H1 (cell line): ENCODE data around the gene CDC25C. TPM values are rescaled to one million over a fixed set of nuclear protein-coding genes. Genes with fewer than 3 reads are reported as not detected.

Experiments used
- CTCF ChIA-PET: fragments of 300-600 bp; sonication (Branson Sonifier 250); formaldehyde crosslinking; loops from one replicate; lab custom pipeline; 2021; ENCODE audit not compliant: partially characterized antibody; lab: Charles Lee
- POLR2A ChIA-PET: fragments of 300-600 bp; sonication (Branson Sonifier 250); formaldehyde crosslinking; loops from one replicate; lab custom pipeline; 2021; ENCODE audit warnings: inconsistent platforms; ENCODE audit not compliant: partially characterized antibody; lab: Charles Lee
- DNase-seq, 2 experiments: peaks; one replicate each; pipeline versions ENCODE4 v3.0.0 to v3.0.0-alpha.2; 2010 to 2022; ENCODE audit warnings: low spot score in 2 of 2, low read depth in 1 of 2, mixed read lengths in 1 of 2
- FAIRE-seq: peaks from 2 replicates; lab custom pipeline; 2011; peaks lifted over from hg19 to GRCh38; lab: Jason Lieb, UNC
- H2AFZ ChIP-seq: 2 replicates; pipeline ENCODE4 v1.8.1; 2012; ENCODE audit warnings: low read length, inconsistent platforms
- H2AK5ac ChIP-seq: 2 replicates; pipeline ENCODE4 v1.6.1; 2013; ENCODE audit warnings: low read depth, low read length
- H2BK120ac ChIP-seq: replicated peaks from 2 replicates; pipeline ENCODE3; 2013; ENCODE audit warnings: low read depth, low read length, inconsistent platforms
- H2BK12ac ChIP-seq: 2 replicates; pipeline ENCODE4 v1.6.1; 2013; ENCODE audit warnings: low read depth, low read length
- H2BK15ac ChIP-seq: 2 replicates; pipeline ENCODE4 v1.6.1; 2013; ENCODE audit warnings: low read length
- H2BK20ac ChIP-seq: 2 replicates; pipeline ENCODE4 v1.6.1; 2013; ENCODE audit warnings: low read length
- H2BK5ac ChIP-seq: 2 replicates; pipeline ENCODE4 v1.6.1; 2013; ENCODE audit warnings: low read depth, low read length
- H3K14ac ChIP-seq: 2 replicates; pipeline ENCODE4 v1.6.1; 2013; ENCODE audit warnings: inconsistent platforms; ENCODE audit not compliant: insufficient read length
- H3K18ac ChIP-seq: 2 replicates; pipeline ENCODE4 v1.6.1; 2013; ENCODE audit warnings: low read length; ENCODE audit errors: extremely low read depth
- H3K23ac ChIP-seq: 2 replicates; pipeline ENCODE4 v1.6.1; 2013; ENCODE audit warnings: inconsistent platforms; ENCODE audit not compliant: insufficient read length
- H3K23me2 ChIP-seq: 2 replicates; pipeline ENCODE4 v1.6.1; 2013; ENCODE audit warnings: low read depth, low read length
- H3K27ac ChIP-seq: 2 replicates; pipeline ENCODE4 v1.6.1; 2011; ENCODE audit warnings: low read depth, low read length, inconsistent platforms
- H3K27me3 ChIP-seq, 4 experiments: replicated peaks in 1 of 4; 1 replicate in 1 of 4; 2 replicates in 3 of 4; pipeline versions ENCODE4 v1.6.1 to v1.8.1; 2011 to 2013; ENCODE audit warnings: low read length in 3 of 4, mild to moderate bottlenecking in 3 of 4, inconsistent platforms in 2 of 4, mixed read lengths in 2 of 4, moderate library complexity in 1 of 4; ENCODE audit not compliant: control insufficient read depth in 3 of 4, insufficient read depth in 3 of 4; ENCODE audit errors: extremely low read depth in 1 of 4
- H3K36me3 ChIP-seq, 4 experiments: 2 replicates each; pipeline versions ENCODE4 v1.6.1 to v1.8.1; 2011 to 2013; ENCODE audit warnings: mild to moderate bottlenecking in 4 of 4, low read length in 3 of 4, moderate library complexity in 2 of 4, control low read depth in 1 of 4, inconsistent platforms in 1 of 4; ENCODE audit not compliant: insufficient read depth in 4 of 4, control insufficient read depth in 2 of 4
- H3K4ac ChIP-seq: replicated peaks from 2 replicates; pipeline ENCODE3; 2013; ENCODE audit warnings: low read length, low read depth, mixed read lengths, inconsistent platforms; ENCODE audit not compliant: insufficient read length
- H3K4me1 ChIP-seq, 4 experiments: replicated peaks in 1 of 4; 1 replicate in 1 of 4; 2 replicates in 3 of 4; pipeline versions ENCODE4 v1.6.1 to v1.8.1; 2011 to 2013; ENCODE audit warnings: low read length in 3 of 4, inconsistent platforms in 2 of 4, mixed read lengths in 1 of 4; ENCODE audit not compliant: insufficient read depth in 4 of 4, control insufficient read depth in 3 of 4
- H3K4me2 ChIP-seq, 2 experiments: 2 replicates each; pipeline versions ENCODE4 v1.6.1 to v1.8.1; 2011 to 2013; ENCODE audit warnings: low read depth in 2 of 2, low read length in 2 of 2, control low read depth in 1 of 2, inconsistent platforms in 1 of 2, mild to moderate bottlenecking in 1 of 2; ENCODE audit not compliant: insufficient read depth in 1 of 2
- H3K4me3 ChIP-seq, 4 experiments: fragments of 200-600, 300-600 bp in 1 of 4; sonication (generic), shearing (Covaris generic), sonication (Bioruptor Twin) in 1 of 4; 2 replicates each; pipeline versions ENCODE4 v1.5.1 to v1.8.1; 2011 to 2016; ENCODE audit warnings: low read length in 4 of 4, low read depth in 3 of 4, control low read depth in 2 of 4, inconsistent platforms in 2 of 4, mild to moderate bottlenecking in 2 of 4, mixed read lengths in 1 of 4, moderate library complexity in 1 of 4; ENCODE audit not compliant: insufficient read depth in 2 of 4; ENCODE audit errors: extremely low read depth in 1 of 4
- H3K56ac ChIP-seq: replicated peaks from 2 replicates; pipeline ENCODE3; 2013; ENCODE audit warnings: low read depth, mild to moderate bottlenecking, mixed read lengths, low read length, inconsistent platforms; ENCODE audit not compliant: insufficient read length
- H3K79me1 ChIP-seq: 2 replicates; pipeline ENCODE4 v1.6.1; 2013; ENCODE audit warnings: low read depth, low read length, control low read depth
- H3K79me2 ChIP-seq, 2 experiments: 2 replicates each; pipeline versions ENCODE4 v1.6.1 to v1.8.1; 2012 to 2013; ENCODE audit warnings: low read length in 2 of 2, mild to moderate bottlenecking in 2 of 2, inconsistent platforms in 1 of 2; ENCODE audit not compliant: insufficient read depth in 2 of 2, control insufficient read depth in 1 of 2
- H3K9ac ChIP-seq, 4 experiments: replicated peaks in 1 of 4; 1 replicate in 1 of 4; 2 replicates in 3 of 4; pipeline versions ENCODE4 v1.6.1 to v1.8.1; 2011 to 2013; ENCODE audit warnings: low read depth in 3 of 4, low read length in 3 of 4, control low read depth in 2 of 4, mild to moderate bottlenecking in 2 of 4, moderate library complexity in 2 of 4, inconsistent platforms in 1 of 4; ENCODE audit errors: extremely low read depth in 1 of 4
- H3K9me3 ChIP-seq, 2 experiments: 2 replicates each; pipeline versions ENCODE4 v1.6.1 to v1.8.1; 2012 to 2013; ENCODE audit warnings: mild to moderate bottlenecking in 2 of 2, moderate library complexity in 2 of 2, control low read depth in 1 of 2, inconsistent platforms in 1 of 2, low read depth in 1 of 2, low read length in 1 of 2, mixed read lengths in 1 of 2; ENCODE audit not compliant: insufficient read depth in 2 of 2
- H4K20me1 ChIP-seq, 2 experiments: replicated peaks in 1 of 2; 2 replicates each; pipeline versions ENCODE3 to v1.8.1; 2011 to 2013; ENCODE audit warnings: inconsistent platforms in 2 of 2, low read length in 2 of 2, mild to moderate bottlenecking in 1 of 2; ENCODE audit not compliant: insufficient read depth in 2 of 2, control insufficient read depth in 1 of 2
- H4K5ac ChIP-seq: 2 replicates; pipeline ENCODE4 v1.6.1; 2013; ENCODE audit warnings: low read length, low read depth, mixed read lengths, inconsistent platforms; ENCODE audit not compliant: insufficient read length
- H4K8ac ChIP-seq: 2 replicates; pipeline ENCODE4 v1.8.0; 2013; ENCODE audit warnings: mild to moderate bottlenecking, moderate library complexity, low read length, inconsistent platforms; ENCODE audit not compliant: insufficient read depth; ENCODE audit errors: extremely low read depth
- H4K91ac ChIP-seq: replicated peaks from 2 replicates; pipeline ENCODE3; 2013; ENCODE audit warnings: low read length, mixed read lengths, inconsistent platforms; ENCODE audit not compliant: insufficient read length
- BRCA1 ChIP-seq: IDR thresholded peaks from 2 replicates; pipeline ENCODE4 v1.6.1; 2012; ENCODE audit warnings: low read depth, low read length, improper control_type of control experiment
- CEBPB ChIP-seq: IDR thresholded peaks from 2 replicates; pipeline ENCODE4 v1.6.1; 2012; ENCODE audit warnings: low read depth, low read length
- CTBP2 ChIP-seq: IDR thresholded peaks from 2 replicates; pipeline ENCODE4 v1.7.0; 2011; ENCODE audit warnings: borderline replicate concordance, mild to moderate bottlenecking, moderate library complexity, mixed read lengths, low read length; ENCODE audit not compliant: insufficient read depth, insufficient read length
- EZH2 ChIP-seq: fragments of 200-600 bp; sonication (generic); IDR thresholded peaks from 2 replicates; pipeline ENCODE4 v1.7.1; 2012; ENCODE audit warnings: low read depth, mild to moderate bottlenecking, moderate library complexity, low read length, inconsistent platforms; ENCODE audit not compliant: severe bottlenecking
- GABPA ChIP-seq: IDR thresholded peaks from 2 replicates; pipeline ENCODE4 v1.6.1; 2011; ENCODE audit warnings: mild to moderate bottlenecking, low read length, moderate library complexity, borderline replicate concordance; ENCODE audit not compliant: insufficient read depth
- HDAC6 ChIP-seq: IDR thresholded peaks from one replicate; pipeline ENCODE4 v1.7.1; 2012; ENCODE audit warnings: low read depth, mild to moderate bottlenecking, inconsistent platforms, low read length, moderate library complexity
- KDM1A ChIP-seq: fragments of 200-600, 300-600 bp; sonication (generic); IDR thresholded peaks from 2 replicates; pipeline ENCODE4 v1.7.1; 2016; ENCODE audit warnings: mild to moderate bottlenecking, low read length, borderline replicate concordance
- KDM4A ChIP-seq: IDR thresholded peaks from one replicate; pipeline ENCODE4 v1.7.1; 2012; ENCODE audit warnings: low read depth, mild to moderate bottlenecking, moderate library complexity, low read length, inconsistent platforms; ENCODE audit not compliant: severe bottlenecking
- RAD21 ChIP-seq, 2 experiments: IDR thresholded peaks in 1 of 2; conservative IDR thresholded peaks in 1 of 2; 2 replicates each; pipeline ENCODE4 v1.6.1; 2011; ENCODE audit warnings: low read depth in 2 of 2, low read length in 2 of 2, improper control_type of control experiment in 1 of 2, inconsistent platforms in 1 of 2, mild to moderate bottlenecking in 1 of 2, moderate library complexity in 1 of 2
- RBBP5 ChIP-seq: IDR thresholded peaks from 2 replicates; pipeline ENCODE4 v1.7.1; 2012; ENCODE audit warnings: low read depth, mild to moderate bottlenecking, inconsistent platforms, low read length, moderate library complexity, borderline replicate concordance
- SIN3A ChIP-seq, 2 experiments: IDR thresholded peaks in 1 of 2; conservative IDR thresholded peaks in 1 of 2; 2 replicates each; pipeline ENCODE4 v1.6.1; 2011 to 2012; ENCODE audit warnings: low read length in 2 of 2, improper control_type of control experiment in 1 of 2, low read depth in 1 of 2, mild to moderate bottlenecking in 1 of 2
- TEAD4 ChIP-seq: IDR thresholded peaks from 2 replicates; pipeline ENCODE4 v1.6.1; 2012; ENCODE audit warnings: low read depth, low read length, inconsistent platforms, mixed read lengths
- WGBS, 2 experiments: shearing (Covaris generic) in 1 of 2; methylation state at CpG; one replicate each; pipeline versions ENCODE4 v1.1.6 to v1.1.7; 2013 to 2015; ENCODE audit warnings: low lambda C conversion rate in 2 of 2, mixed read lengths in 2 of 2, inconsistent platforms in 1 of 2, low coverage in 1 of 2, missing lambda C conversion rate in 1 of 2; ENCODE audit not compliant: insufficient replicate concordance in 2 of 2, insufficient coverage in 1 of 2, insufficient read length in 1 of 2; ENCODE audit errors: extremely low coverage in 1 of 2, missing lambda C conversion rate in 1 of 2; 5-methylcytosine and 5-hydroxymethylcytosine counted together
- polyA plus RNA-seq, 7 experiments: library from polyadenylated mRNA; depleted of rRNA in 3 of 7; stranded (reverse) in 5 of 7; unstranded in 2 of 7; fragments of >200 nt in 5 of 7; fragments of 200-250 nt in 2 of 7; gene quantifications; 1 replicate in 5 of 7; 2 replicates in 1 of 7; 4 replicates in 1 of 7; pipeline versions ENCODE4 v1.2.1 to v1.2.3, GENCODE V29; 2011 to 2013; ENCODE audit warnings: missing spikeins in 2 of 7, mixed read lengths in 2 of 7
- total RNA-seq: library from RNA; stranded (reverse); fragmentation: NEBNext Ultra II Directional; extraction: Animal tissue kit (Norgen Biotek cat#: 25700); gene quantifications from 2 replicates; pipeline ENCODE4 v1.2.1, GENCODE V29; 2021

Gene CDC25C
- total and polyA plus RNA-seq, 2 of the 8 experiments (the other 6 are each of a cell fraction or from before 2014, with no cell fraction given): 18.4 to 20.8 TPM

GRCh38 chr5:138360941-138361452 lies 29.4 kb upstream of the CDC25C start:
- no peaks in the 10 kb centered on the region for H3K23me2 ChIP-seq
- no peak overlapping the region for H2AK5ac ChIP-seq
- H3K27ac ChIP-seq: no peak overlapping the region
- no peak overlapping the region for H2BK20ac ChIP-seq
- H2AFZ ChIP-seq: no peak overlapping the region
- no peak overlapping the region for H2BK15ac ChIP-seq
- H3K9ac ChIP-seq: no peak overlapping the region
- H3K79me2 ChIP-seq: peaks cover 8 to 88% of the 10 kb centered on the region in 2 experiments; a peak in 3 of 4 replicates
- H4K8ac ChIP-seq: no peak overlapping the region
- CTCF ChIA-PET: interaction anchor here (1.0 kb wide), 1 partner anchor 138 kb away, joined by 3 read pairs; no protein-coding TSS in a partner anchor
- no peak overlapping the region for H3K18ac ChIP-seq
- no peaks in the 10 kb centered on the region for H3K4me1 ChIP-seq
- H3K36me3 ChIP-seq: no peaks in the 10 kb centered on the region
- no peaks in the 10 kb centered on the region for H3K9me3 ChIP-seq
- WGBS, 2 experiments: 80% methylated on average over 1 of the region's 1 CpG; no CpG with 5 or more reads in 1 of the 2 experiments
- H3K14ac ChIP-seq: no peak overlapping the region
- no peak overlapping the region for H4K91ac ChIP-seq
- no peak overlapping the region for H4K5ac ChIP-seq
- DNase-seq (no peak), FAIRE-seq (no peak)
- no peak overlapping the region for H3K4ac ChIP-seq
- no peak overlapping the region for H3K56ac ChIP-seq
- H3K4me3 ChIP-seq: no peak overlapping the region
- no peaks in the 10 kb centered on the region; the same call in 1 of the 2 replicates for H3K79me1 ChIP-seq
- H3K4me2 ChIP-seq: no peak overlapping the region
- peaks cover 0 to 2% of the 10 kb centered on the region in 2 experiments for H4K20me1 ChIP-seq
- POLR2A ChIA-PET: interaction anchor here (1.2 kb wide), 1 partner anchor 11 kb away, joined by 3 read pairs; no protein-coding TSS in a partner anchor
- H2BK120ac ChIP-seq: no peak overlapping the region
- no peak overlapping the region for H2BK12ac ChIP-seq
- no peak overlapping the region for H2BK5ac ChIP-seq
- H3K27me3 ChIP-seq: no peaks in the 10 kb centered on the region
- no peak overlapping the region for H3K23ac ChIP-seq
- no peak for TF ChIP-seq KDM4A
- no peak for TF ChIP-seq TEAD4
- no peak for TF ChIP-seq HDAC6
- TF ChIP-seq CEBPB: no peak
- no peak for TF ChIP-seq RAD21 (IDR thresholded peaks at IDR 0.05 in 1 of 2, conservative IDR thresholded peaks at IDR 0.05 in 1 of 2; ENCODE audit: low read depth in 2 of 2, low read length in 2 of 2)
- no peak for TF ChIP-seq EZH2
- no peak for TF ChIP-seq RBBP5
- TF ChIP-seq CTBP2: no peak
- TF ChIP-seq GABPA: no peak
- TF ChIP-seq SIN3A (conservative IDR thresholded peaks at IDR 0.05 in 1 of 2, IDR thresholded peaks at IDR 0.05 in 1 of 2; ENCODE audit: low read depth in 1 of 2, low read length in 2 of 2): no peak
- TF ChIP-seq KDM1A: no peak
- no peak for TF ChIP-seq BRCA1
